Endothelial cell (in vitro differentiated cells): ENCODE measurements around the gene COBL. TPM values are rescaled to one million over a fixed set of nuclear protein-coding genes. Genes with fewer than 3 reads are reported as not detected.

Experiments used
- DNase-seq: peaks from one replicate; pipeline ENCODE4 v3.0.0; 2021; ENCODE audit warnings: low spot score
- H3K27ac Mint-ChIP-seq: one replicate; pipeline ENCODE4 v1.8.0; 2021; ENCODE audit warnings: mixed read lengths, inconsistent platforms; ENCODE audit not compliant: unreplicated experiment
- H3K27me3 Mint-ChIP-seq: one replicate; pipeline ENCODE4 v1.8.0; 2021; ENCODE audit warnings: mild to moderate bottlenecking, moderate library complexity, mixed read lengths, inconsistent platforms; ENCODE audit not compliant: unreplicated experiment
- H3K36me3 Mint-ChIP-seq: one replicate; pipeline ENCODE4 v1.8.0; 2021; ENCODE audit warnings: mild to moderate bottlenecking, low read depth, mixed read lengths, inconsistent platforms; ENCODE audit not compliant: unreplicated experiment
- H3K4me1 Mint-ChIP-seq: one replicate; pipeline ENCODE4 v1.8.0; 2021; ENCODE audit warnings: mild to moderate bottlenecking, mixed read lengths, inconsistent platforms; ENCODE audit not compliant: unreplicated experiment
- H3K4me3 Mint-ChIP-seq: one replicate; pipeline ENCODE4 v1.8.0; 2021; ENCODE audit warnings: mild to moderate bottlenecking, mixed read lengths, inconsistent platforms; ENCODE audit not compliant: unreplicated experiment
- H3K9me3 Mint-ChIP-seq: one replicate; pipeline ENCODE4 v1.8.0; 2021; ENCODE audit warnings: mixed read lengths, inconsistent platforms; ENCODE audit not compliant: unreplicated experiment
- total RNA-seq: library from RNA; stranded (reverse); fragmentation: NEBNext Ultra II Directional; extraction: Animal tissue kit (Norgen Biotek cat#: 25700); gene quantifications from one replicate; pipeline ENCODE4 v1.2.1, GENCODE V29; 2021; ENCODE audit not compliant: unreplicated experiment
- TF ChIP-seq, protein P1 (sequence below): fragments of 200-600 bp; sonication (generic); IDR thresholded peaks from one replicate; pipeline ENCODE4 v1.5.0; 2021; ENCODE audit warnings: antibody characterized with exemption; ENCODE audit not compliant: unreplicated experiment

COBL gene
- total RNA-seq, 1 donor from 2014 or later, result 1.8 TPM

DNA sequence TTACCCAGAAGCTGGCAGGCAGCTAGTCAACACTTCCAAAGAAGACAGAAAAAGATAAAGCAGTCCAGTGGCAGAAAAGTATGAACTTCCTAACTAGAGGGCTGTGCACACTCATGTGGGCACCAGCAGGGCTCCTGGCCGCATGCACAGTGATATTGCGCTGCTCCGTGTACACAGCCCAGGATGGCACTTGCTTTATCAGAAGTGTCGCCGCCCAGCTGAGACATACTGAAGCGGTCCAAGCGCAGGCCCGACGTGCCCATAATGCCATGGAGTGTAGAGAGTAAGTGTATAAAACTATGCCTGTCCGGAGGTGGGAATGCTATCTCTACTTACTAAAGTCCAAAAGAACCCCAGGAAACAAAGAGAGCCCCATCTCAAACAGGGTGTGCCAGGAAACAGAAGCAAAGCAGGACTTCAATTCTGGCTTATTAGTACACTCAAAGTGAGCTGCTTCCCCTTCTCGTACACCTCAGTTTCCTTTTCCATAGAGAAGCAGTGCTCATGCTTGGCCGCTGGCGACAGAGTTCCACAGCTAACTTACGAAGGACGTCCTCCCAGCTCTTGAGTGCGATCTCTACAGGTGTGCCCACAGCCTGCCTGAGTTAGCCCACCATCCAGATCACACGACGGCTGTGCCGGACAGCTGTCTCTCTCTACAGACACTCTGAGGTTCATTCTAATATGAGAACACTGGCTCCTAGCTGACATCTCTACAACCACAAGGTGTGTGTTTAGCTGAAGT is 234.3 kb downstream of the COBL start:
- no peak overlapping the region for H3K4me3 Mint-ChIP-seq
- no peak overlapping the region for H3K27ac Mint-ChIP-seq
- peaks cover 7% of the 10 kb centered on the region for H3K27me3 Mint-ChIP-seq
- peaks cover 30% of the 10 kb centered on the region for H3K4me1 Mint-ChIP-seq
- no peaks in the 10 kb centered on the region for H3K9me3 Mint-ChIP-seq
- no peaks in the 10 kb centered on the region for H3K36me3 Mint-ChIP-seq
- TF ChIP-seq, protein P1, sequence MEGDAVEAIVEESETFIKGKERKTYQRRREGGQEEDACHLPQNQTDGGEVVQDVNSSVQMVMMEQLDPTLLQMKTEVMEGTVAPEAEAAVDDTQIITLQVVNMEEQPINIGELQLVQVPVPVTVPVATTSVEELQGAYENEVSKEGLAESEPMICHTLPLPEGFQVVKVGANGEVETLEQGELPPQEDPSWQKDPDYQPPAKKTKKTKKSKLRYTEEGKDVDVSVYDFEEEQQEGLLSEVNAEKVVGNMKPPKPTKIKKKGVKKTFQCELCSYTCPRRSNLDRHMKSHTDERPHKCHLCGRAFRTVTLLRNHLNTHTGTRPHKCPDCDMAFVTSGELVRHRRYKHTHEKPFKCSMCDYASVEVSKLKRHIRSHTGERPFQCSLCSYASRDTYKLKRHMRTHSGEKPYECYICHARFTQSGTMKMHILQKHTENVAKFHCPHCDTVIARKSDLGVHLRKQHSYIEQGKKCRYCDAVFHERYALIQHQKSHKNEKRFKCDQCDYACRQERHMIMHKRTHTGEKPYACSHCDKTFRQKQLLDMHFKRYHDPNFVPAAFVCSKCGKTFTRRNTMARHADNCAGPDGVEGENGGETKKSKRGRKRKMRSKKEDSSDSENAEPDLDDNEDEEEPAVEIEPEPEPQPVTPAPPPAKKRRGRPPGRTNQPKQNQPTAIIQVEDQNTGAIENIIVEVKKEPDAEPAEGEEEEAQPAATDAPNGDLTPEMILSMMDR, result no peak
- DNase-seq, result no peak

DNA sequence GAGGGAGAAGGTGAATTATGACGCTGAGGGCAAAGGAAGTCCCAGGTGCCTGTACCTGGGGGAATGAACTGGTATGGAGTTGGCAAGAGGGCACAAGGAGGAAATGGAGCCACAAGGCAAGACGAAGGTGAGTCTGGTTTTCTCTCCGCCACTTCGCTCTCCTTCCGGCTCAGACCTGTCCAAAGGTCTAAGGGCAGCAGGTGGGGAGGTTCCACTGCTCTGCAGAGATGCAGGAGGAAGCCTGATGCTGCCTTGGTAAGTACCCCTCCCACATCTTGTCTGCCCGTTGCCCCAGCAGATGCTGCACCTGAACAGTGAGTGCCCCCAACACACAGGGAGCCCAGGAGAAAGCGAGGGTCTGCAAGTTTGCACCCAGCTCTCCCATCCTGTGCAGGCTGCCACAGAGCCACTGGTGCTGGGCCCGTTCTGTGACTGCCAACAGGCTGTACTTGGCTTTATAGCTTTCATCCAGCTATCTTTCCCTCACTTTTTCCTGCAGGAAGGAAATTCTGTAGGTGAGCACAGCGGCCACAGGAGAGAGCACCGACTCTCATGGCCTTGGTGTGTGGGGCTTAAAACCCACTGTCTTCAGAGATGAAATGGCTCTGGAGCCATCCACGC is 235.2 kb downstream of the COBL start:
- peaks cover 31% of the 10 kb centered on the region for H3K4me1 Mint-ChIP-seq
- no peaks in the 10 kb centered on the region for H3K36me3 Mint-ChIP-seq
- H3K27ac Mint-ChIP-seq, result no peak overlapping the region
- DNase-seq, result no peak
- TF ChIP-seq, protein P1, result no peak
- H3K4me3 Mint-ChIP-seq, result no peak overlapping the region
- no peaks in the 10 kb centered on the region for H3K9me3 Mint-ChIP-seq
- peaks cover 7% of the 10 kb centered on the region for H3K27me3 Mint-ChIP-seq

DNA sequence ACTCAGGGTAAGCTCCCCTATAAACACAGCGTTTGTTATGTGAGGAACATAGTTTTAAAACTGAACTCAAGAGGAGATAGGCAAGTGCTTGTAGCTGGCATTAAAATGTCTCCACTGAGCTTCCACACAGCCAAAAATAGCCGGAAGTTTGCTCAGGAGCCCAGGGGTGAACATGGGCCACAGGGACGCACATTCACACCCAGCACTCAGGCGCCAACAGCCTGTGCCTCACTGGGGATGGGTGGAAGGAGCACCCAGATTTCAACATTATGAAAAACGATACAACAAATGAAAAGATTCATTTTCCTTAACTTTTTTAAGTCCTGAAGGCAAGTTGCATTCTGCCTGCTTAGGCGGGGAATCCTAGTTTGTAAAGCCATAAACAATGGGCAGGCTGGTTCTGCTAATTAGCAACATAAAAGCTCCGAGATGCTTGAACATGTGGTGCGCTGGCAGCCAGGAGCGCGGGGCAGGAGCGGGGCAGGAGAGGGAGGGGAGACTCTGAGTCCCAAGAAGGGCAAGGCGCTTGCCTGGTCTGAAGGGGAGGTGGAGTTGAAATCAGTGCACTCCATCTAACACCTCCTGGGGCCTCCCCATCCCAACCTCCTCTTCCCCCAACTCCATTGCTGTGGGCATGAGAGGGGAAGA is 235.9 kb downstream of the COBL start:
- TF ChIP-seq, protein P1, result no peak
- Mint-ChIP-seq H3K36me3 (no peaks in the 10 kb centered on the region), H3K27me3 (peaks cover 7% of the 10 kb centered on the region), H3K4me1 (peaks cover 35% of the 10 kb centered on the region), H3K27ac (no peak overlapping the region), H3K4me3 (no peak overlapping the region), H3K9me3 (no peaks in the 10 kb centered on the region)
- no peak for DNase-seq

DNA sequence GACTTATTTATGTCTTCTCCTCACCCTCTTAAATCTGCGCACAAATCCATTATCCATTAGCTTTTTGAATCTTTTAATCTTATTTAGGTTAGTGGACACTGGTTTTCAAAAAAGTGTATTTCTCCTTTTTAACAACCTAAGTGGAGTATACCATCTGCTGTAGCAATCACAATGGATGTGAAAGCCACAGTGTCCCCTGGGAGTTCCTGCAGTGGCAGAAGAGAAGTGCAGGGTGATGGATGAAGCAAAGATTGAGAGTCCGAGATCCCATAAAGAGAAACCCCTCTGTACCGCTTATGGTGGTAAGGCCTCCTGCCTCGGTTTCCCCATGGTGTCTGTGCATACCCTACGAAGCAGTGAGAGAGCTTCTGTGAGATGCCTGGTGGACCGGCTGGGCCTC is 236.4 kb downstream of the COBL start:
- Mint-ChIP-seq H3K4me3 (no peak overlapping the region), H3K27ac (no peak overlapping the region), H3K27me3 (peaks cover 7% of the 10 kb centered on the region), H3K4me1 (peaks cover 37% of the 10 kb centered on the region), H3K36me3 (no peaks in the 10 kb centered on the region), H3K9me3 (no peaks in the 10 kb centered on the region)
- TF ChIP-seq, protein P1, result no peak
- DNase-seq, result no peak

DNA sequence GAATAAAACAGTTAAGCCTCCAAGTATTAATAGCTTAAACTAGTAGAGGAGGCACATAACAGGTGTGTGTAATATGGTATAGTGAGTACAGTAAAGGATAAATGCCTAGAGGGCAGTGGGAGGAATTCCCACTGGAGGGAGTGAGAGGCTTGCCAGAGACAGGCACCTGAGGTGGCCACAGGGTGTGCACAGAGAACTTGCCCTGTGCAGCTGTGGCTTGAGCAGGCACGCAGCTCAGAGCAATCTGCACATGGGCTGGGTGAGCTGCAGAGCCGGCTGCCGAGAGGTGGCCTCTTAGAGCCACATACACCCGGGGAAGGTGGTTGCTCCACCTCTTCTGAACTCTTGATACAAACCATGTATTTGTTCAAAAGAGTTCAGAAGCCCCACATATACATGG is 237.1 kb downstream of the COBL start:
- Mint-ChIP-seq H3K27ac (no peak overlapping the region), H3K4me1 (peaks cover 33% of the 10 kb centered on the region), H3K9me3 (no peaks in the 10 kb centered on the region), H3K36me3 (no peaks in the 10 kb centered on the region), H3K27me3 (peaks cover 7% of the 10 kb centered on the region), H3K4me3 (no peak overlapping the region)
- no peak for DNase-seq
- TF ChIP-seq, protein P1, result no peak
